Liver (tissue), 3 donors: ENCODE data around the gene SLC44A3.

Experiments used
- ATF3 ChIP-seq: IDR thresholded peaks from 2 replicates; pipeline ENCODE4 v1.6.1; 2016; ENCODE audit warnings: antibody characterized with exemption
- CTCF ChIP-seq: fragments of 150-350 bp; IDR thresholded peaks from 2 replicates; pipeline ENCODE4 v1.5.1; 2017; ENCODE audit warnings: improper control_type of control experiment, low read depth, low read length; ENCODE audit not compliant: missing input control
- EGR1 ChIP-seq, 2 donors: IDR thresholded peaks; 2 replicates each; pipeline ENCODE4 v1.6.1; 2016 to 2018; ENCODE audit warnings: antibody characterized with exemption in 2 of 2, low read depth in 2 of 2
- GABPA ChIP-seq, 2 donors: IDR thresholded peaks in 1 of 2; conservative IDR thresholded peaks in 1 of 2; 2 replicates each; pipeline ENCODE4 v1.6.1; 2016; ENCODE audit warnings: antibody characterized with exemption in 2 of 2, mild to moderate bottlenecking in 1 of 2, moderate library complexity in 1 of 2
- MAX ChIP-seq: IDR thresholded peaks from 2 replicates; pipeline ENCODE4 v1.6.1; 2016; ENCODE audit warnings: antibody characterized with exemption
- NR2F2 ChIP-seq: IDR thresholded peaks from 2 replicates; pipeline ENCODE4 v1.6.1; 2016; ENCODE audit warnings: antibody characterized with exemption
- RAD21 ChIP-seq, 2 donors: IDR thresholded peaks; 2 replicates each; pipeline ENCODE4 v1.6.1; 2016; ENCODE audit warnings: antibody characterized with exemption in 2 of 2, mild to moderate bottlenecking in 2 of 2
- SP1 ChIP-seq: IDR thresholded peaks from 2 replicates; pipeline ENCODE4 v1.6.1; 2018; ENCODE audit warnings: antibody characterized with exemption, mild to moderate bottlenecking
- YY1 ChIP-seq: IDR thresholded peaks from 2 replicates; pipeline ENCODE4 v1.6.1; 2016; ENCODE audit warnings: antibody characterized with exemption, mild to moderate bottlenecking
- ZBTB33 ChIP-seq: IDR thresholded peaks from 2 replicates; pipeline ENCODE4 v1.6.1; 2016; ENCODE audit warnings: antibody characterized with exemption
- donor health status: healthy.
- donor health status: healthy.

GRCh38 chr1:94783342-94784189 is 36.6 kb upstream of the SLC44A3 start:
- TF ChIP-seq CTCF (no peak), RAD21 (IDR thresholded peaks at IDR 0.05) (no peak), YY1 (no peak), ZBTB33 (no peak), MAX (no peak), GABPA (IDR thresholded peaks at IDR 0.05 in 1 of 2, conservative IDR thresholded peaks at IDR 0.05 in 1 of 2) (no peak), ATF3 (no peak), EGR1 (IDR thresholded peaks at IDR 0.05; ENCODE audit: low read depth in 2 of 2) (no peak), SP1 (no peak), NR2F2 (no peak)
